Mesenchymal stem cell (in vitro differentiated cells and primary cell): ENCODE data around the gene FMN1.

Source experiments
- DNase-seq: peaks from one replicate; pipeline ENCODE4 v3.0.0-alpha.2; 2013
- H2AFZ ChIP-seq: one replicate; pipeline ENCODE4 v1.6.1; 2013; ENCODE audit warnings: low read depth, mild to moderate bottlenecking, control low read depth, inconsistent platforms, low read length, moderate library complexity
- H2AK5ac ChIP-seq: 2 replicates; pipeline ENCODE4 v1.6.1; 2013; ENCODE audit warnings: low read length, moderate library complexity, mild to moderate bottlenecking, inconsistent platforms; ENCODE audit not compliant: severe bottlenecking
- H2BK120ac ChIP-seq: one replicate; pipeline ENCODE4 v1.6.1; 2013; ENCODE audit warnings: low read depth, mild to moderate bottlenecking, inconsistent platforms, low read length, moderate library complexity
- H2BK12ac ChIP-seq, 2 experiments: one replicate each; pipeline ENCODE4 v1.6.1; 2013; ENCODE audit warnings: inconsistent platforms in 2 of 2, low read length in 2 of 2, mild to moderate bottlenecking in 2 of 2, moderate library complexity in 2 of 2, control low read depth in 1 of 2
- H2BK15ac ChIP-seq: one replicate; pipeline ENCODE4 v1.6.1; 2013; ENCODE audit warnings: mild to moderate bottlenecking, low read depth, inconsistent platforms; ENCODE audit not compliant: poor library complexity, severe bottlenecking
- H2BK5ac ChIP-seq: 2 replicates; pipeline ENCODE4 v1.6.1; 2013; ENCODE audit warnings: low read depth, mild to moderate bottlenecking, low read length, control low read depth, inconsistent platforms; ENCODE audit not compliant: poor library complexity, severe bottlenecking
- H3K14ac ChIP-seq, 2 experiments: one replicate each; pipeline ENCODE4 v1.6.1; 2013; ENCODE audit warnings: inconsistent platforms in 2 of 2, low read length in 2 of 2, control low read depth in 1 of 2, mild to moderate bottlenecking in 1 of 2, moderate library complexity in 1 of 2
- H3K18ac ChIP-seq, 2 experiments: one replicate each; pipeline ENCODE4 v1.6.1; 2013; ENCODE audit warnings: inconsistent platforms in 2 of 2, low read length in 2 of 2, control low read depth in 1 of 2, low read depth in 1 of 2, mild to moderate bottlenecking in 1 of 2
- H3K23ac ChIP-seq, 2 experiments: one replicate each; pipeline ENCODE4 v1.6.1; 2013; ENCODE audit warnings: inconsistent platforms in 2 of 2, low read length in 2 of 2, mild to moderate bottlenecking in 2 of 2, moderate library complexity in 2 of 2, control low read depth in 1 of 2
- H3K27ac ChIP-seq: 2 replicates; pipeline ENCODE4 v1.5.1; 2013; ENCODE audit warnings: mild to moderate bottlenecking, moderate library complexity, low read length, control low read depth, inconsistent platforms; ENCODE audit not compliant: poor library complexity, severe bottlenecking
- H3K27me3 ChIP-seq, 2 experiments: 2 replicates each; pipeline versions ENCODE4 v1.6.1 to v1.7.0; 2013; ENCODE audit warnings: low read length in 2 of 2, mild to moderate bottlenecking in 2 of 2, moderate library complexity in 2 of 2, control low read depth in 1 of 2, inconsistent platforms in 1 of 2; ENCODE audit not compliant: control insufficient read depth in 1 of 2, insufficient read depth in 1 of 2
- H3K36me3 ChIP-seq, 2 experiments: 2 replicates each; pipeline versions ENCODE4 v1.6.1 to v1.7.0; 2013; ENCODE audit warnings: low read length in 2 of 2, control low read depth in 1 of 2, inconsistent platforms in 1 of 2, low read depth in 1 of 2, mild to moderate bottlenecking in 1 of 2; ENCODE audit not compliant: insufficient read depth in 2 of 2, control insufficient read depth in 1 of 2
- H3K4ac ChIP-seq, 2 experiments: one replicate each; pipeline ENCODE4 v1.6.1; 2013; ENCODE audit warnings: inconsistent platforms in 2 of 2, low read length in 2 of 2, mild to moderate bottlenecking in 2 of 2, moderate library complexity in 2 of 2, control low read depth in 1 of 2, low read depth in 1 of 2
- H3K4me1 ChIP-seq: 2 replicates; pipeline ENCODE4 v1.6.1; 2013; ENCODE audit warnings: low read depth, low read length, control low read depth; ENCODE audit not compliant: control insufficient read depth, insufficient read depth
- H3K4me2 ChIP-seq: 2 replicates; pipeline ENCODE4 v1.6.1; 2013; ENCODE audit warnings: low read length, mild to moderate bottlenecking, inconsistent platforms; ENCODE audit not compliant: poor library complexity, severe bottlenecking
- H3K4me3 ChIP-seq, 2 experiments: 2 replicates each; pipeline versions ENCODE4 v1.5.1 to v1.7.0; 2013; ENCODE audit warnings: low read length in 2 of 2, mild to moderate bottlenecking in 2 of 2, control low read depth in 1 of 2, low read depth in 1 of 2; ENCODE audit not compliant: insufficient read depth in 1 of 2
- H3K79me1 ChIP-seq: replicated peaks from 2 replicates; pipeline ENCODE4 v1.6.1; 2013; ENCODE audit warnings: mild to moderate bottlenecking, control low read depth, low read length, inconsistent platforms; ENCODE audit not compliant: poor library complexity, severe bottlenecking
- H3K9ac ChIP-seq: 2 replicates; pipeline ENCODE4 v1.7.0; 2013; ENCODE audit warnings: mild to moderate bottlenecking, low read length, moderate library complexity
- H3K9me3 ChIP-seq: 2 replicates; pipeline ENCODE4 v1.7.0; 2013; ENCODE audit warnings: mild to moderate bottlenecking, low read length; ENCODE audit not compliant: control insufficient read depth
- H4K8ac ChIP-seq: one replicate; pipeline ENCODE4 v1.6.1; 2013; ENCODE audit warnings: inconsistent platforms, mild to moderate bottlenecking, low read length, moderate library complexity
- H4K91ac ChIP-seq: one replicate; pipeline ENCODE4 v1.6.1; 2013; ENCODE audit warnings: mild to moderate bottlenecking, low read length, inconsistent platforms
- WGBS: methylation state at CpG from one replicate; pipeline ENCODE4 v1.1.7; 2013; ENCODE audit warnings: mixed read lengths; 5-methylcytosine and 5-hydroxymethylcytosine counted together

The FMN1 gene

DNA sequence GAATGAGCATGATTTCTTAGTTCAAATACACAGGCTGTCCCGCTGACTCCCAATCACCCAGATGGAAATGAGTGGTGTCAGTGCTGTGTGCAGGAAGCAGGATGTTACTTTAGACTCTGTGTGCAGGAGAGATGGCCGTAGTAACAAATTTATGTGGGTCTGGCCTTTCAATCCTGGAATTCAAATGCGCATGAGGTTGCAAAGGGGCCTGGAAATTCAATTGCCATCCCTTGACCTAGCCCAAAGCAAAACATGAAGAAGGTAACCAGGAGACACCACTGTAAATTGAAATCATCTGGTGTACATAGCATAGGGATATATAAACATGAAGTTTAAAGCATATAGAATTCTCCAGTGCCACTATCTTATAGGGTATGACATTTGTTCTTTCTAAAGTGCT, 443.5 kb downstream of the FMN1 start:
- H3K14ac ChIP-seq, result no peak overlapping the region
- H3K9me3 ChIP-seq, result no peaks in the 10 kb centered on the region
- H3K4me2 ChIP-seq, result no peak overlapping the region
- H3K79me1 ChIP-seq, result no peaks in the 10 kb centered on the region
- 65% methylated on average over 2 of the region's 3 CpGs for WGBS
- no peak overlapping the region for H3K4ac ChIP-seq
- H2BK120ac ChIP-seq, result no peak overlapping the region
- no peaks in the 10 kb centered on the region for H3K27me3 ChIP-seq
- H3K4me3 ChIP-seq, result no peak overlapping the region
- H2AFZ ChIP-seq, result no peak overlapping the region
- no peak for DNase-seq
- no peak overlapping the region for H2AK5ac ChIP-seq
- no peaks in the 10 kb centered on the region for H3K36me3 ChIP-seq
- no peak overlapping the region for H3K18ac ChIP-seq
- no peak overlapping the region for H2BK5ac ChIP-seq
- H3K27ac ChIP-seq, result no peak overlapping the region
- H3K23ac ChIP-seq, result no peak overlapping the region
- no peak overlapping the region for H4K91ac ChIP-seq
- H3K9ac ChIP-seq, result no peak overlapping the region
- no peak overlapping the region for H2BK12ac ChIP-seq
- H4K8ac ChIP-seq, result no peak overlapping the region
- H3K4me1 ChIP-seq, result no peaks in the 10 kb centered on the region
- no peak overlapping the region for H2BK15ac ChIP-seq

DNA sequence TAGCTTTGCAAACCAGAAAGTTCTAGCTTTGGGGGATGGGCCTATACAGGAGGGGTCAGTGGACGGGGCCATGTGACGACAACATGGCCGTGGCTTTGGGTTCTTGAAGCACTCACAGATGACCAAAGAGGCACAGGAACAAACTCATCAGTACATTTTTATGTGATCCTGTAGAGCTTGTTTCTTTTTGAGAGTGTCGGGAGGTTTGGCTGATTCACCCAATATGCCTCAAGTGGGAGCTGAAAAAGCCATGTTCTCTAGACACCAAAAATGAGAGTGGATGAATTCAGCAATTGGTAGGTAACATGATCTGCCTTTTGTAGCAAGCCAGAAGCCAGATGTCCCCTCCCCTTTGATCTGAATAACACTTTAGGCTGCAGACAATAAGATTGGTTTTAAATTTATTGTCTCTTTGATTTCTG, 446.6 kb downstream of the FMN1 start:
- no peak overlapping the region for H4K91ac ChIP-seq
- no peak overlapping the region for H3K4ac ChIP-seq
- no peak overlapping the region for H2AFZ ChIP-seq
- H3K23ac ChIP-seq, result no peak overlapping the region
- DNase-seq, result no peak
- H3K4me2 ChIP-seq, result no peak overlapping the region
- H3K4me1 ChIP-seq, result peaks cover 2% of the 10 kb centered on the region
- H2BK15ac ChIP-seq, result no peak overlapping the region
- peak overlapping the region; percentile 37 for H4K8ac ChIP-seq
- H3K9me3 ChIP-seq, result no peaks in the 10 kb centered on the region
- no peak overlapping the region for H2AK5ac ChIP-seq
- no peak overlapping the region for H3K27ac ChIP-seq
- no peak overlapping the region for H2BK120ac ChIP-seq
- H3K36me3 ChIP-seq, result no peaks in the 10 kb centered on the region
- no peak overlapping the region for H3K9ac ChIP-seq
- H3K27me3 ChIP-seq, result no peaks in the 10 kb centered on the region
- H3K18ac ChIP-seq, result no peak overlapping the region
- 98% methylated on average over 4 of the region's 4 CpGs for WGBS
- H3K14ac ChIP-seq, result no peak overlapping the region
- no peak overlapping the region for H3K4me3 ChIP-seq
- H3K79me1 ChIP-seq, result no peaks in the 10 kb centered on the region
- no peak overlapping the region for H2BK5ac ChIP-seq
- H2BK12ac ChIP-seq, result no peak overlapping the region

DNA sequence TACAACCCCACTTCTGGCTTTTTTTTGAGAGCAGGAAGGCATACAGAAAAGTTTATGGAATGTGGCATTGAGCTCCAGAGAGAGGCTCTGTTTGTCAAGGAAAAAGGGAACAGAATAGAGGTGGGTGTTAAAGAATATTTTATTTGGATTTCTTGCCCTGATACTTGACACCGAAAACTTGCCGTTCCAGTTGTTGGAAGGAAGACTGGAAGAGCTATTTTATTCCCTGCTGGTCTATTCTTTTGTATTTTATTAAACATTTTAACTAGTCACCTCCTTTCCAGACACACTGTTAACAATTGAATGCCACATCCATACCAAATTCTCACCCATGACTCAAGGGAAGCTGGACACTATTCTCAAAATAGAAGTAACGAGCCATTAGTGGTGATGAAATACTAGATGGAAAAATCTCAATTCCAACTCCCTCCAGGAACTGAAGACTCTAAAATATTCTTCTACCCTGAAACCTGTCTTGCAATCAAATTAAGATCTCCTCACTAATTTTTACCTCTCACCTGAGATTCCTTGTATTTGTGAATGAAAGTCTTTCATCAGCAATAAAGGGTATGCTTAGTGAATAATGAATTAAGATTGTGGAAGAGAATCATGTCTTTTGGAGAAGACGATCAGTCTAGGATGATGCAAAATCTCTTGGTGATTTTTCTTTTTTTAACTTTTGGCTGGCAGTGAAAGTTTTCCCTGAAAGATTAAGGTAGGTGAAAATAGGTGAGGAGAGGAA, 448.2 kb downstream of the FMN1 start:
- no peaks in the 10 kb centered on the region for H3K27me3 ChIP-seq
- H4K91ac ChIP-seq, result no peak overlapping the region
- H4K8ac ChIP-seq, result no peak overlapping the region
- no peak overlapping the region for H2BK15ac ChIP-seq
- H2AK5ac ChIP-seq, result no peak overlapping the region
- H2AFZ ChIP-seq, result no peak overlapping the region
- H3K23ac ChIP-seq, result no peak overlapping the region
- 93% methylated on average over 3 of the region's 4 CpGs for WGBS
- H3K79me1 ChIP-seq, result no peaks in the 10 kb centered on the region
- no peak overlapping the region for H2BK12ac ChIP-seq
- H3K4me1 ChIP-seq, result peaks cover 2% of the 10 kb centered on the region
- H2BK5ac ChIP-seq, result no peak overlapping the region
- H3K4ac ChIP-seq, result no peak overlapping the region
- no peak overlapping the region for H3K9ac ChIP-seq
- H3K36me3 ChIP-seq, result no peaks in the 10 kb centered on the region
- H3K4me2 ChIP-seq, result no peak overlapping the region
- no peak overlapping the region for H3K18ac ChIP-seq
- no peak overlapping the region for H3K4me3 ChIP-seq
- H3K27ac ChIP-seq, result no peak overlapping the region
- H2BK120ac ChIP-seq, result no peak overlapping the region
- H3K14ac ChIP-seq, result no peak overlapping the region
- DNase-seq, result no peak
- no peaks in the 10 kb centered on the region for H3K9me3 ChIP-seq

DNA sequence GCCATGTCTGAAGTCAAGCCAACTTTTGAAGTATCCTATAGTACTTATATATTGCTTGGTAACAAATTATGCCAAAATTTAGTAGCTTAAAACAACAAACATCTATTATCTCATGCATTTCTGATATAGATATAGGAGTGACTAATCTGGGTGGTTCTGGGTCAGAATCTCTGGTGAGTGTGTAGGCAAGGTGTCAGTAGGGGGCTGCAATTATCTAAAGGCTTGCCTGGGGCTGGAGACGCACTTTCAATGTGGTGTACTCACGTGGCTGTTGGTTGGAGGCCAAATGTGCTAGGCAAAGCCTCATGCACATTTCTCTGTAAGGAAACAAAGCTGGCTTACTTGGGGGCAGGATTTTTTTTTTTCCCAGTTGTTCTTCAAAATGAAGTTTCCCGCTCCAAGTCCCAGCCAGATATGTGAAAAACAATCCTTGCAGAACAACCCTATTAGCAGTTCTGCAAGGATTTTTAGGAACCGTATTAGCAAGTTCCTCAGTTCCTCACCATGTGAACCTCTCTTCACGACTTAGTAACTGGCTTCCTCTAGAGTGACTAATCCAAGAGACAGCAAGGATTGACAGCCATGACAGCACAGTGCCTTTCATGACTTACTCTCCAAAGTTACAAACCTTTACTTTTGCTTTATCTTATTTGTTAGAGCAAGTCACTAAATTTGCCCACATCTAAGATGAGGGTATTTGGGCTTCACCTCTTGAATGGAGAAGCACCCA, 450.9 kb downstream of the FMN1 start:
- no peak overlapping the region for H4K91ac ChIP-seq
- no peak overlapping the region for H4K8ac ChIP-seq
- H2BK12ac ChIP-seq, result no peak overlapping the region
- no peaks in the 10 kb centered on the region for H3K27me3 ChIP-seq
- no peak overlapping the region for H2BK120ac ChIP-seq
- no peak overlapping the region for H3K18ac ChIP-seq
- WGBS, result 64% methylated on average over 5 of the region's 5 CpGs
- no peak overlapping the region for H3K4me2 ChIP-seq
- no peak overlapping the region for H2AFZ ChIP-seq
- no peaks in the 10 kb centered on the region for H3K9me3 ChIP-seq
- H2BK15ac ChIP-seq, result no peak overlapping the region
- no peaks in the 10 kb centered on the region for H3K79me1 ChIP-seq
- no peak overlapping the region for H2AK5ac ChIP-seq
- H3K23ac ChIP-seq, result no peak overlapping the region
- peaks cover 2% of the 10 kb centered on the region for H3K4me1 ChIP-seq
- no peak overlapping the region for H3K4me3 ChIP-seq
- no peak for DNase-seq
- H3K14ac ChIP-seq, result no peak overlapping the region
- no peaks in the 10 kb centered on the region for H3K36me3 ChIP-seq
- H3K27ac ChIP-seq, result no peak overlapping the region
- no peak overlapping the region for H3K9ac ChIP-seq
- no peak overlapping the region for H2BK5ac ChIP-seq
- H3K4ac ChIP-seq, result no peak overlapping the region
